TTC549 (cell line): ENCODE results near the gene CCL7.

ENCODE experiments used
- FAIRE-seq: peaks from 2 replicates; lab custom pipeline; 2012; peaks lifted over from hg19 to GRCh38; lab: Jason Lieb, UNC

Gene CCL7

DNA sequence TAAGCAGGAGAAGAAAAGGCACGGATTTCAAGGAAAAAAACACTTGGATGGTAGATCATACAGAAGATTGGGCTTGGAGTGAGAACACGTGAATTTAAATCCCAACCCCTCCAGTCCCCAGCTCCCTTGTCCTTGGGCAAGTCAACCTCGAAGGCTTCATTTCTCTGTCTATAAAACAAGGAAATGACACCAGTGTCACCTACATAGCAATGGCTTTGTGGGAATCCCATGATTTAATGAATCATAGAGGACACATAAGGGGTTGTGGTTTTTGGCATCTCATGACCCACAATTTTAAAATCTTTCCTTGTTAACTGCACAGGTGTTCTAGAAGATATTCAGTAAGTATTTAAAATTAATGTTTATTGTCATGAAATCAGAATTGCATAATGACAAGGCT lies 23.1 kb upstream of the CCL7 start:
- FAIRE-seq = no peak

DNA sequence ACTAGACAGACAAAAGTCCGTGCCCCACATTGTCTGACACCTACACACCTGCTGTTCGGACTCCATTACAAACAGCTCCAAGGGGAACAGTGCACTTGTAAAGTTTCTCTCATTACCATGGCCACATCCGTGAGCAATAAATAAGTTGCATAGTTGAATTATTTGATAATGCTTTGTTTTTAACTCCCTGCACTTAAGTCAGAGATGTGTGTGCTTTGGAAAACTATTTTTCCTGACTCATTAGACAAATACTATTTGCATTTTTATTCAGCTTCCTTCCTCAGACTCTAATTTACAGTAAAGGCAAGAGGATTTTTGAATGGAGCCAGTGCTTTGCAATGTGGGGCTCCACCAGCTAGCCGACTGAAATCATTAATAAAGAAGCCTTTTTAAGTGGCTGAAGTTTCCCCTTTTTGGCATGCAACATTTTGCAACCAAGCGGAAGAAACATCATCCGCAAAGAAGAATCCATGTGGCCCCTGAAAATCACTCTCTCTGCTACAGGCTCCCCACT lies 21.5 kb upstream of the CCL7 start:
- no peak for FAIRE-seq

DNA sequence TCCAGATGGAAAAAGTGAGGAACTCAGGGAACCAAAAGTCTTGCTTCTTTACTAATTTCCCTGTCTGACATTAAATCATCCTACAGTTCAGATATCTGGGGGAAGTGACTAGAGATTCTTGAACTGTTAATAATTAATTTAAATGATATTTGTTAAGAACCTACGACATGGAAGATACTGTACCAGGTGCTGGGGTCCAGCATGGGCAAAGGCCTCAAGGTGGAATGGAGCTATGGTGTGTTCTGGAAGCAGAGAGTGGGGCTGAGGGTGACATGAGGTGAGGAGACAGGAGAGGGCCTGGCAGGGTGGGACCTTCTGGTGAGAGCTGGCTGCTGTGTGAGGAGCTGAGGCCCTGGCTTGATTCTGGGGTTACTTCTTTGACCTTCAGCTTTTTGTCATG lies 21.0 kb upstream of the CCL7 start:
- no peak for FAIRE-seq

DNA sequence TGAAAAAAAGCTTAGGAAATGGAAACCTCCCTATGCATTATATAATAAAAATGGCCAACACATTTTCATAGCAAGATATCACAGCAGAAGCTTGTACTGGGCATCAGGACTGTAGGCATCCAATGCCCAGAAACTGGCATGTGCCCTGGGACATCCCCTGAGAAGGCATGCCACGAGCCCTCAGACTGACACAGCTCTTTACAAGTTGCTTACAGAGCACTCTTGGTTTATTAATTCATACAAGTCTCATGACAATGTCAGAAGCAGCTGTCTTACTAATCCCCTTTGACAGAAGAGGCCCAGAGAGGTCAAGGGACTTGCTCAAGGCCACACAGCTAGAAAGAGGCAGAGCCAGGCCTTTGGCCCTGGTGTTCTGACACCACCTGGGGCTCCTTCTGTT lies 20.5 kb upstream of the CCL7 start:
- no peak for FAIRE-seq

DNA sequence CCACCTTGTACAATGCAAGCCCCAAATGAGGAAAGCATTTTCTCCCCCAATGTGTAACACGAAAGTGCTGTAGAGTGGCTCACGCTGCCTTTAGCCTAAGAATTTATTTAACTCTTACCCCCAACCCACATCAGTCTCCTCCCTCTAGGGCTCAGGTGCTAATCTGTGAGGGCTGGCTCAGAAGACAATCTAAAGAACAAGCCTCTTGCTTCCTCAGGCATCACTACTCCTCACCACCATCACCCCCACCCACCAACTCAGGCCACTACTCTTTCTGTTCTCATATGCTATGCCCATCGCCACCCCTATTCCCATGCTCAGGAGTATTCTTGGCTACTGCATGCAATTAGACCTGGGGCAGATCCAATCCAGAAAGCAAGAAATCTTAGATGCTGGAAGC lies 18.8 kb upstream of the CCL7 start:
- FAIRE-seq = no peak

DNA sequence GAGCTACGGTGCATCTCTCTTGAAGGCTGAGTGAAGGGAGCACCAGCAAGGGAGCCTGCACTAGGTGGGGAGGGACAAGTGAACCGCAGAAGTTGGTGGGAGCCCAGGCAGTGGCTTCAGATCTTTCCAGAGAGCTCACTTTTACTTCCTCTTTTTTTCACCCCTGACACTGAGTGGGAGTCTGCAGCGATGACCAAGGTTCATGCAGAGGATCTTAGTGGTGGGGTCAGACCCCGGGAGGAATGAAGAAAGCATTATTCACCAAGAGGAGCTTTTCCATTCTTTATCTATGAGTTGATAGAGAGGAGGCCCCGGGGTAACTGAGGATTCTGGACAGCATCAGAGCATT lies 18.0 kb upstream of the CCL7 start:
- FAIRE-seq = no peak

DNA sequence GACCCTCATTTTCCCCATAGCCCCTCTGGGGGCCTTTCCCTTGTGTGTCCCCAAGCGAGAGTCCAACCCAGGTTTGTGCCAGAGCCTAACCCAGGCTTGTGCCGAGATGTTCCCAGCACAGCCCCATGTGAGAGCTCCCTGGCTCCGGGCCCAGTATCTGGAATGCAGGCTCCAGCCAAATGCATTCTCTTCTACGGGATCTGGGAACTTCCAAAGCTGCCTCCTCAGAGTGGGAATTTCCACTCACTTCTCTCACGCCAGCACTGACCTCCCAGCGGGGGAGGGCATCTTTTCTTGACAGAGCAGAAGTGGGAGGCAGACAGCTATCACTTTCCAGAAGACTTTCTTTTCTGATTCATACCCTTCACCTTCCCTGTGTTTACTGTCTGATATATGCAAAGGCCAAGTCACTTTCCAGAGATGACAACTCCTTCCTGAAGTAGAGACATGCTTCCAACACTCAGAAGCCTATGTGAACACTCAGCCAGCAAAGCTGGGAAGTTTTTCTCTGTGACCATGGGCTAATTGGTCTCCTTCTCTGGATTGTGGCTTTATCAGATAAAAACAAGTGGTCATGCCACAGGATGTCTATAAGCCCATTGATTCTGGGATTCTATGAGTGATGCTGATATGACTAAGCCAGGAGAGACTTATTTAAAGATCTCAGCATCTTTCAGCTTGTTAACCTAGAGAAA lies 17.4 kb upstream of the CCL7 start:
- FAIRE-seq = no peak

DNA sequence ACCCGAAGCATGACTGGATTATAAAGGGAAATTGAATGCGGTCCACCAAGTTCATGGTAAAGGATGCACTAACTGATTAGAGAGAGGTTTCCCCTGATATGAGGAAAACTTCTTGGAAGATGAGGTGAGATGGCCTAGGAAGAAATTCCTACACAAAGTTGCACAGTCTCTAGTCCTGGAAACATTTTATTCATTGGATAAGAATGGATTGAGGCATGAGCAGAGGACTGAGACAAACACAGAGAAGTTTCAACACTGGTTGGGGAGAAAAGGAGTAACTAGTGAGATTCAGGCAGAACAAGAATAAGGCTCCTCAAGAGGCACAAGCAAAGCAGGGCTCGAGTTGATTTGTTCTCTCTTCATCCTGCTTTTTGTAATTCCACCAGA lies 16.9 kb upstream of the CCL7 start:
- FAIRE-seq = no peak

DNA sequence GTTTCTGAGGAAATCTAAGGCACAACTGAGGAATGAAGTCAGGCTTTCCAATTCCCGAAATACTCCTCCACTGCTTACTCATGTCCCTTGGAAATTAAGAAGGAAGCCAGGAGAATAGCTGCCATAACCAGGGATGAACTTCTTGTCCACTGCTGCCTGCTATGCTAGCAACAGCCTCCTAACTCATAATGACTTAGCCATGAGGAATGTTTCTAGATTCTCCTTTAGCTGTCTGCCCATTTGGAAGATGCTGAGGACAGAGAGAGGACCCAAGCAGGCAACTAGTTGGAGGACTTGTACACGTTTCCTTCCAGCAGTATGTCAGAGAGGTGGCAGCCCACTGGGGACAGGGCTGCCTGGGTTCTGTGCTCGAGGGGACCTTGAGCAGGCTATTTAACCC lies 15.9 kb upstream of the CCL7 start:
- no peak for FAIRE-seq

DNA sequence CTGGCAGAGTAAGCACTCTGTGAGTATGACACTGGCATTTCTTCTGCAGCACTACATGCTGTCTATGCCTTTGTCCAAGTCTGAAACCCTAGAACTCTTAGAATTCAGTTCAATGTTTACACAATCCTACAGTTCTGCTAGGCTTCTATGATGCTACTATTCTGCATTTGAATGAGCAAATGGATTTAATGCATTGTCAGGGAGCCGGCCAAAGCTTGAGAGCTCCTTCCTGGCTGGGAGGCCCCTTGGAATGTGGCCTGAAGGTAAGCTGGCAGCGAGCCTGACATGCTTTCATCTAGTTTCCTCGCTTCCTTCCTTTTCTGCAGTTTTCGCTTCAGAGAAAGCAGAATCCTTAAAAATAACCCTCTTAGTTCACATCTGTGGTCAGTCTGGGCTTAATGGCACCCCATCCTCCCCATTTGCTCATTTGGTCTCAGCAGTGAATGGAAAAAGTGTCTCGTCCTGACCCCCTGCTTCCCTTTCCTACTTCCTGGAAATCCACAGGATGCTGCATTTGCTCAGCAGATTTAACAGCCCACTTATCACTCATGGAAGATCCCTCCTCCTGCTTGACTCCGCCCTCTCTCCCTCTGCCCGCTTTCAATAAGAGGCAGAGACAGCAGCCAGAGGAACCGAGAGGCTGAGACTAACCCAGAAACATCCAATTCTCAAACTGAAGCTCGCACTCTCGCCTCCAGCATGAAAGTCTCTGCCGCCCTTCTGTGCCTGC lies 15.2 kb upstream of the CCL7 start, which contains the start of gene CCL2:
Gene CCL2 (plus strand): TSS at position 635 of the 730 bp plus-strand sequence. CDS start 65 bp downstream, at position 700.
- FAIRE-seq = no peak

DNA sequence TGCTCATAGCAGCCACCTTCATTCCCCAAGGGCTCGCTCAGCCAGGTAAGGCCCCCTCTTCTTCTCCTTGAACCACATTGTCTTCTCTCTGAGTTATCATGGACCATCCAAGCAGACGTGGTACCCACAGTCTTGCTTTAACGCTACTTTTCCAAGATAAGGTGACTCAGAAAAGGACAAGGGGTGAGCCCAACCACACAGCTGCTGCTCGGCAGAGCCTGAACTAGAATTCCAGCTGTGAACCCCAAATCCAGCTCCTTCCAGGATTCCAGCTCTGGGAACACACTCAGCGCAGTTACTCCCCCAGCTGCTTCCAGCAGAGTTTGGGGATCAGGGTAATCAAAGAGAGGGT lies 14.7 kb upstream of the CCL7 start:
- FAIRE-seq = no peak

DNA sequence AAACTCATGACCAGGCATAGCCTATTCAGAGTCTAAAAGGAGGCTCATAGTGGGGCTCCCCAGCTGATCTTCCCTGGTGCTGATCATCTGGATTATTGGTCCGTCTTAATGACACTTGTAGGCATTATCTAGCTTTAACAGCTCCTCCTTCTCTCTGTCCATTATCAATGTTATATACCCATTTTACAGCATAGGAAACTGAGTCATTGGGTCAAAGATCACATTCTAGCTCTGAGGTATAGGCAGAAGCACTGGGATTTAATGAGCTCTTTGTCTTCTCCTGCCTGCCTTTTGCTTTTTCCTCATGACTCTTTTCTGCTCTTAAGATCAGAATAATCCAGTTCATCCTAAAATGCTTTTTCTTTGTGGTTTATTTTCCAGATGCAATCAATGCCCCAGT lies 14.2 kb upstream of the CCL7 start:
- no peak for FAIRE-seq

DNA sequence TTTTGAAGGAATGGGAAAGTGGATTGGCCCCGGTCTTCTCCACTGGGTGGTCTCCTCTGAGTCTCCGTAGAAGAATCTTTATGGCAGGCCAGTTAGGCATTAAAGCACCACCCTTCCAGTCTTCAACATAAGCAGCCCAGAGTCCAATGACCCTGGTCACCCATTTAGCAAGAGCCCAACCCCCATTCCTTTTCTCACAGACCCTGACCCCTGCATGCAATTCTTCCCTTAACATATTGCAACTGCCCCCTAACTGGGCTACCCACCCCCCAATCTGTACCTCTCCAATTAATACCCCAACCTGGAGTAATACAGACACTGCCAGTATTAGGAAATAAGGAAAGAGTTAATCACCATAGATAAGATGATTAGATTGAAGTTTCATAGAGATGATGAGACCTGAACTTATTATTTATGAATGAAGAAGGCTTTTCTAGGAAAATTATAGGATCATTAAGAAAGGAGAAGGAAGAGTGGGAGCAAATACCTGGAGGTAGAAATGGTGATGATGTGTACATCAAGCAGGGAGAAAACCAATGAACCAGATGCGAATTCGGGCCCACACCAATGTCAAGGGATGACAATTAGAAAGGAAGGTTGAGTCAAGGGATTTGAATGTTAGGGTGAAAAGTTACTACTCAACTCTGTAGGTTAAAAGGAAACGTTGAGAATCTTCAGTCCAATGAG lies 12.6 kb upstream of the CCL7 start:
- no peak for FAIRE-seq

DNA sequence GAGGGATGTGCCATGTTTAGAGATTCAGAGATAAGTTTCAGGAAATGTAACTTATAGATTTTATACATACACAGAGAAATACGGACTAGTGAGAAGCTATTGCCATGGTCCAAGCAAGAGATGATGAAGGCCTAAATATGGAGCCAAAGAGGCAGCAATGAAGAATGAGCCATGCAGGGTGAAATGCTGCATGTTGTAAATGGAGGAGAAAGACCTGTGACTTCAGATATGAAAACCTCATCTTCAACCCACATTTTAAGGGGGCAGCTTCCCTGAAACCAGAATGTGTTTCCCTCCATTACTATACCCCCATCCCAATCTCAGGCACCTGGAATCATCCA lies 12.1 kb upstream of the CCL7 start:
- FAIRE-seq = no peak

DNA sequence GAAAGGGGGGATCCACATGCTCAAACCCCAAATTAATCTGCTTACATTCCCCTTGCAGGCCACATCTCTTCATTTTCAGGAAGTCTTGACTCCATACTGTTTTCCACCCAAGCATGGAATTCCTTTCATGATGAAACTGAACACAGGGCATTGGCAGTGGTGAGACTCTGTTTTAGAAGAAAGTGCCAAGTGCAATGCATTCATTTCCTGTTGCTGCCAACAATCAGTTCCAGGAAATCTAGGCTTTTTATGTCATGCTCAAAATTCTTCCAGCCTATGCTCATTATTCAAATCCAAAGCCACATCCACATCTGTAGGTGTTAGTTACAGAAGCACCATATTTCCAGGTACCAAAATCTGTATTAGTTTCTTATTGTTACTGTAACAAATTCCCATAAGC lies 10.9 kb upstream of the CCL7 start:
- no peak for FAIRE-seq

DNA sequence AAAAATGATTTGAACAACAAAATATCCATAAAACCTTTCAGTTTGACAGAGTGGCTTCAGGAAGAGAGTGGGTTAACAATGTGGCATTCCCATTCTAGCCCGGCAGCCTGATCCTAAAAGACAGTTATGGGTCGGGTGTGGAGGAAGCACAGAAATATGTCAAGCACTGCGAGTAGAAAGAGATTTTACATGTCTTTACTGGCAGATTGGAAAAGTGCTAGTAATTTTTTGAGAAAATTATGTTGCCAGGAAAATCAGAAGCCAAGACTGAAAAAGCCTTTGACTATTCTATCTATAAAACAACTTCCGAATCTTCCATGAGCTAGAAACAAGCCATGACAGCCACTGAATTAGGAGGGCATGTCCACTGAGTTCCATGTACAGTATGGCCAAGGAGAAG lies 9.2 kb upstream of the CCL7 start:
- no peak for FAIRE-seq

DNA sequence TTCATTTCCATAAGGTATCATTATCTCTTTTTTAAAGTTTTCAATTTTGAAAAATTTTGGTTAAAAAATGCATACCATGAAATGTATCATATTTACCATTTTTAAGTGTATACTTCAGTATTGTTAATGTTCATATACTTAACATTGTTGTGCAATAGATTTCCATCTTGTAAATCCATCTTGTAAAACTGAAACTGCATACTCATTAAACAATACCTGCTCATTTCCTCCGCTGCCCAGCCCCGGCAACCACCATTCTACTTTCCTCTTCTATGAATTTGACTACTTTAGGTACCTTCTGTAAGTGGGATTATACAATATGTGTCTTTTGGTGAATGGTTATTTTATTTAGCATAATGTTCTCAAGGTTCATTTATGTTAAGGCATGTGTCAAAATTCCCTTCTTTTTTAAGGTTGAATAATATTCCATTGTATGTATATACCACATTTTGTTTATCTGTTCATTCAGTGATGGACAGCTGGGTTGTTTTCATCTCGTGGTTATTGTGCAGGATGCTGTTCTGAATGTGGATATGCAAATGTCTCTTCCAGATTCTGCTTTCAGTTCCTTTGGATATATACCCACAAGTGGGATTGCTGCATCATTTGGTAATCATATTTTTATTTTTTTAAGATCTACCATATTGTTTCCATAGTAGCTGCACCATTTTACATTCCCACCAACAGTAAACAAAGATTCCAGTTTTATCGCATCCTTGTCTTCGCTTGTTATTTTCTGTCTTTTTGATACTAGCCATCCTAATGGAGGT lies 8.3 kb upstream of the CCL7 start:
- FAIRE-seq = no peak

DNA sequence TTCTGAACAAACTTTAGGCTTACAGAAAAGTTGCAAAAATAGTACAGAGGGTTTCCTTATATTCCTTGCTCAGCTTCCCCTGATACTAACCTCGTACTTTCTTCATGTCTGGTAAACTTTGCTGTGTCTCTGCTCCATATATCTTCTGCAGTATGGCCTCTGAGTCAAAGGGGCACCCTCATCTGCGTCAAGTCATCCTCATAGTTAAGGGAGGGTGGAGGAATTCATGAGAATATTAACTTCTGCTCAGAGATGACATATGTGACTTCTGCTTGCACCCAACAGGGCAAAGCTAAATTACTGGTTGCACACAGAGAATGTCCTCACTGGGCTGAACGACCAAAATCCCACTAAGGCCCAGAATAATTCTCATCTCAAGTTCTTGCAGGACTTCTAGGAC lies 4.3 kb upstream of the CCL7 start:
- no peak for FAIRE-seq

DNA sequence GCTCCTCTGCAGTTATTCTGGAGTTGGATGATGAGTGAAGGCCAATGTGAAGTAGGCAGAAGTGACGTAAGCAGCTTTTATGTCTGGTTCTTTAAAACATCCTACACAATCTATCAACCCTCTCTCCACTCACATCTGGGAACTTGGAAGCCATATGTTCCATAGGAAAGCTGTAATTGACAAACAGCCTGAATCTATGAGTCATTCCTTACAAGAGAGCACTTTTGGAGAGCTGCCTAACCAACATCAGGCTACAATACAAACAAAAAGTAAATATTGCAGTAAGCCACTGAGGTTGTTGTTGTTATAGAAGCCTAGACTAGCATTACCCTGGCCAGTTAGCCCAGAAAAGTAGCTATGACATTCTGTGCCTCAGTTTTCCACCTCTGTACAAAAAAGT lies 5.9 kb downstream of the CCL7 start:
- no peak for FAIRE-seq

DNA sequence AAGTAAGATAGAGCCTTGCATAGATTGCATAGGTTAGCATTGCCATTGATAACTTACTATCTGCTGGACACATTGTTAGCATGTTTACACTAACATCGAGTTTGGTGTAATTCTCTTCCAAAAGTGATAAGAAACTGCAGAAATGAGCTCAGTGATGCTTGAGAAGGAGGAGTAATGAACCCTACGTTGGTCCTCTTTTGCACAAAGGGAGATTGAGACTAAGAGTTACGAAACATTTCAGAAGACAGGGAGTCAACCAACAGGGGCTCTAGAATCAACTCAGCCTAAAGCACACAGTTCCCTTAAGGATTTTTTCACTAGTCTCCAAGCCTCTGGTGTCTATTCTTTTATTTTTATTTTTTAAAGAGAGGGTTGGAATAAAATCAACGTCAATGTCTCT lies 6.8 kb downstream of the CCL7 start:
- FAIRE-seq = no peak

DNA sequence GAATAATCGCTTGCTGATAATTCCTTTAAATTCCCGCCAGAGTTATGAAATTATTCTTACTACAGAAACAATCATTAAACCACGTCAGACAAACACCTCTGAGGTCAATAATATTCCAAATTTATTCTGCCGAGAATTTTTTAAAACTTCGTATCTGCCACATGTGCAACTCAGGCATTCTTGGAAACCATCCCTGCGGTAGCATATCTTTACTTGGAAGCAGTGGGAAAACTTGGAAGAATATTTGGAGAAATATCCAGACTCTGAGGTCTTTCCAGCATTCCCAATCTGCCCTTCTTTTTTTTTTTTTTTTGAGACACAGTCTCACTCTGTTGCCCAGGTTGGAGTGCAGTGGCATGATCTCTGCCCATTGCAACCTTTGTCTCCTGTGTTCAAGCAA lies 13.6 kb downstream of the CCL7 start:
- FAIRE-seq = no peak

DNA sequence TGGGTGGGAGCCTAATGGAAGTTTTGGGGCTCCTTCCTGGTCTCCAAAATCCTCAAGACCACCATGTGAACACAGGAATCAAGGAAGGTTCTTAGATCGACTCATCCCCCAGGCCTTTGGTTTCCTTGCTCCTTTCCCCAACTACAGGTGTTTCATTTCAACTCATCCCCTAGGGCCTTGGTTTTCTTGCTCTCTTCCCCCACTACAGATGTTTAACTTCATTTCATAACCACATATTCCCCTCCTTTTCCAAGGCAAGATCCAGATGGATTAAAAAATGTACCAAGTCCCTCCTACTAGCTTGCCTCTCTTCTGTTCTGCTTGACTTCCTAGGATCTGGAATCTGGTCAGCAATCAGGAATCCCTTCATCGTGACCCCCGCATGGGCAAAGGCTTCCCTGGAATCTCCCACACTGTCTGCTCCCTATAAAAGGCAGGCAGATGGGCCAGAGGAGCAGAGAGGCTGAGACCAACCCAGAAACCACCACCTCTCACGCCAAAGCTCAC lies 15.3 kb downstream of the CCL7 start, which contains the start of gene CCL11:
Gene CCL11 (plus strand): TSS at position 457 of the 507 bp plus-strand sequence. CDS start 67 bp downstream, outside the sequence.
- no peak for FAIRE-seq

DNA sequence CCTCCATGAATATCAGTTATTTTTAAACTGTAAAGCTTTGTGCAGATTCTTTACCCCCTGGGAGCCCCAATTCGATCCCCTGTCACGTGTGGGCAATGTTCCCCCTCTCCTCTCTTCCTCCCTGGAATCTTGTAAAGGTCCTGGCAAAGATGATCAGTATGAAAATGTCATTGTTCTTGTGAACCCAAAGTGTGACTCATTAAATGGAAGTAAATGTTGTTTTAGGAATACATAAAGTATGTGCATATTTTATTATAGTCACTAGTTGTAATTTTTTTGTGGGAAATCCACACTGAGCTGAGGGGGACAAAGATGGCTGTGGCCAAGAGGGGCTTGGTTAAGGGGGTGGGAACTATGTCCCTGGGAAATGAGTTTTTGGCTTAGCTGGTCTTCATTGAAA lies 17.9 kb downstream of the CCL7 start:
- FAIRE-seq = no peak
